Posterior vena cava (tissue), 2 donors: ENCODE data around the gene EXT2. TPM values are rescaled to one million over a fixed set of nuclear protein-coding genes. Genes with fewer than 3 reads are reported as not detected.

Source experiments
- DNase-seq: peaks from one replicate; pipeline ENCODE4 v3.0.0-alpha.2; 2020; ENCODE audit warnings: low spot score
- intact Hi-C, 2 donors: fragments of 100-400 bp; cut with DNase I; formaldehyde crosslinking; loops; one replicate each; pipeline versions ENCODE4 v1.14.1 to v1.14.2; 2022 to 2023
- total RNA-seq, 2 donors: library from RNA; stranded (reverse); fragmentation: NEBNext Ultra II Directional; extraction: Animal tissue kit (Norgen Biotek cat#: 25700); gene quantifications; one replicate each; pipeline ENCODE4 v1.2.1, GENCODE V29; 2021
- donor health status: DM: yes; HTN: yes; CAD: no.
- donor health status: DM: yes; HTN: yes; CAD: no.

Gene EXT2
- total RNA-seq, 2 donors from 2014 or later = 60.1 to 62.8 TPM

DNA sequence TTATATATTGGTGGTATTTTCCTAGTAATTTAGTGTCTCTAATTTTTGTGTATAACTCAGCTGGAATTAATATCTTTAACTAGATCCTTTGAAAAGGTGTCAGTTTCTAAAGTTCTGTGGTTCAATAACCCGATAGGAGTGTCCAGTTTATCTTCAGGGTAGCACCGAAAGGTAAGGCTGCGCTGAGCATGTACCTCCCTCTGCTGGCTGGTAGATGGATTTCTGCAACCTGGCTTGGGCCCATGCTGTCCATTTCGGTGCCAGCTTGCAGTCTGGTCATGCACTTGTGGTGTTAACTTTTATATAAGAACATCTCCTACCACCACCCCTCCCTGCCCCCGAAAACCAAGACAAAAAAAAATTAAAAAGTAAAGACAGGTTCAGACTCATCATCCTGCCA is 24.7 kb downstream of the EXT2 start:
- intact Hi-C loops = no loop called here
- no peak for DNase-seq

DNA sequence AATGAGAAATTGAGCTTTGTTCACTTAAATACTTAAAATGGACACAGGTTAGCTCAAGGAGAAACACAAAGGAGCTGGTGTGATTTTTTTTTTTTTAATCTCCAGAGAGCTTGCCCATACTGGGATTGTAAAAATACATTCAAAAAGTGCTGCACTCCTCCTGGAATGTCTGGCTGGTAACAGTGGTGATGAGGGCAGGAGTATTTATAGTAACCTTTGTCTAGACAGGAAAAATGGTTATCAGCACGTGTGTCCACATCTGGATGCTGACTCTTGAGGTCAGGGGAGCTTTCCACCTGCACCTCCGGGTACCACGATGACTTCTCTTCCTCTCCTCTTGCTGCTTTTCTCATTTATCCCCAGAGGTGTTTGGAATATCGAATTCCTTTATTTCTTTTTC is 30.1 kb downstream of the EXT2 start:
- intact Hi-C loops = no loop called here
- no peak for DNase-seq

DNA sequence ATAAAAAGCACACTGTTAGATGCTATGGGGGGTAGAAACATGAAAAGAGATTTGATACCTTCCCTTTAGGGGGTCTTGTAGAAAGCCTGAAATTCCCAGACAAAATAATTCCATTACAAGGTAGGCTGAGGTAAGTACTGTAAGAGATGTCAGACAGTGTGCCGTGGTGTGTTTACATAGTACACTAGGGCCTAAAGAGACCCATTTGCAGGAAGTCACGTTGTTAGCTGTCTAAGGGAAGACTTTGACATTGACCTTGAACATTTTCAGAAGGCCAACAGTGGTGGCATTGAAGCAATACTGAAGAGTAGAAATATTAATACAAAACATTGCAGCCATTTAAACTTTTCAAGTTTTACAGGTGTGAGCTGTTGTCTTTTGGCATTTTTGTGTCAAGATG is 30.8 kb downstream of the EXT2 start:
- intact Hi-C loops = no loop called here
- no peak for DNase-seq

DNA sequence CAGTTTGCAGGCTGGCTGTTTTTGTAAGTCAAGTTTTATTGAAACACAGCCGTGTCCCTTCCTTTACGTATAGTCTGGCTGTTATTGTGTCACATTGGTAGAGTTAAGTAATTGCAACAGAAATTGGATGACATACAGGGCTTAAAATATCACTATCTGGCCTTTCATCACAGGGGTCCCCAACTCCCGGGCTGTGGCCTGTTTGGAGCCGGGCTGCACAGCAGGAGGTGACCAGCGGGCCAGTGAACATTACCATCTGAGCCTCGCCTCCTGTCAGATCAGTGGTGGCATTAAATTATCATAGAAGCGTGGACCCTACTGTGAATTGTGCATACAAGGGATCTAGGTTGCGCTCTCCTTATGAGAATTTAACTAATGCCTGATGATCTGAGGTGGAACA is 31.7 kb downstream of the EXT2 start:
- no peak for DNase-seq
- intact Hi-C loops = no loop called here

DNA sequence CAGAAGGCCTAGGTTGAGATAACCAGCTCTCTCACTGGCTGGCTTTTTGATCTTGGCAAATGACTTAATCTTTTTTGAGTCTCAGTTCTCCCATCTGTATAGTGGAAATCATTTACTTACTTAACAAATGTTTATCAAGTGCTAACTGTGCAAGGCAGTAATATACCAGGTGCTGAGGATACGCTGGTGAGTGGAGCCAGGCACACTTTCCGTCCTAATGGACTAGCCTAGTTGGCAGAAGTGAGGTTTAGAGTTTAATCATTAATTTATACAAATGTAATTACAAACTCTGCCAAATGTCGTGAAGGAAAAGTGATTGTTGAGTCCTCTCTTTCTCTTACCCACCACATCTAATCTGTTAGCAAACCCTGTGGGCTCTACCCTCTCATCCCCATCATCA is 33.3 kb downstream of the EXT2 start:
- intact Hi-C loops = no loop called here
- DNase-seq = no peak

DNA sequence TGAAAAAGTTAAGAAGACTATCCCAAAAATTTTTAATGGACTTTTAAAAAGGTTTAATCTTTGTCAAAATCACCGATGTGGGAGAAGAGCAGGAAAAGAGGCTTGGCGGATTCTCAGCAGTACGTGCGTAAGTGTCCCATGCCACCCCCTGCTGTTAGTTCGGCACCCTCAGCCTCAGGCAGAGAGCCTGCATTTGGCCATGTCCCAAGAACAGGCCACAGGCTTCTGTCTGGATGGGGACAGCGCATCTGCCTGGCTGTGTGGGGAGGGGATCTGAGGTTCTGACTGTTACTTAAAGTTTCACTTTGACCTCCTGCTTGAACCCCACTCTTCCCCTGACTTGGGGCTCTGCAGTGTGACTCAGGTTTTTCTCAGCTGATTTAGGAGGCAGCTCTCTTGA is 35.3 kb downstream of the EXT2 start:
- DNase-seq = no peak
- intact Hi-C loops = no loop called here

DNA sequence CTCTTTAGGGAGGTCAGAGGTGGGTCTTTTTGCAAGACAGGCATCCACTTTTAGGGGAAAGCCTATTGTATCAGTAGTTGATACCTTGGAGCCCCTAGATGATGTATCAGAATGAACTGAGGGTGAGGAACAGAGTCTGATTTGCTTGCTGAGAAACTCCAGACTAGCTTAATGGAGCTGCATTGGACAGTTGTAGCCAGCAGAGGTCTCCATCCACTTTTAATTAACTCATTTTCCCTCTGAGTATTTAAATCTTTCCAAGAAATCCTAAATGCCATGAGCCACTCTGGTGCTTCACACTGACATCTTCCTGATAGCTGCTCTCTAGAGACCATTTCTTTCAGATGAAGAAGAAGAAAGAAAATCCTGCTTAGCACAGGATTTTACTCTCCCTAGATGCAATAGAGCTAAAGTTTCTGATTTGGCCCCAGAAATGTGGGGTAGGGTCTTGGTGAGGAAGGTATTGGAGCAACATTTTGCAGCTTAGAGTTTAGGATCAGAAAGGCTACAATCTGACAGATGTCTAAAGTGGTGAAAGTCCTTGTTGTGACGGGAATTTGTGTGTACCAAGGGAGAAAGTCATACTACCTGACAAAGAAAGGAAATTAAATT is 38.0 kb downstream of the EXT2 start:
- DNase-seq = no peak
- intact Hi-C loops = no loop called here

DNA sequence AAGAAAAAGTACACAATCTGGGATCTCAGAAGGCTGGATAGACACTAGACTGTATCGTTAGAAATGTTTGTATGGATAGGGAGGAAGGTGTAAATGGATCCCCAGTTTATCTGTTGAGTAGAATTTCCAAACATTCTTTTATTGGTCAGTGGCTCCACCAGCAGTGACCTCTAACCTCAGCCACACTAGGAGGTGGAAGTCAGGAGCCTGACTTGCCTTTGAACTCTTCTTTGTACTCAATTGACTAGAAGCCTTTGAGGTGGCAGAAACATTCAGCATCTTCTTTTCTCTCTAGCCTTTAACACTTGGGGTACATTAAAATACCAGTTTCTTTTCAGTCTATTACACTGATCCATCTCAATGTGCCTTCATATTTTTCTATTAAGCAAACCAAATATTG is 39.1 kb downstream of the EXT2 start:
- DNase-seq = no peak
- intact Hi-C loops = no loop called here

DNA sequence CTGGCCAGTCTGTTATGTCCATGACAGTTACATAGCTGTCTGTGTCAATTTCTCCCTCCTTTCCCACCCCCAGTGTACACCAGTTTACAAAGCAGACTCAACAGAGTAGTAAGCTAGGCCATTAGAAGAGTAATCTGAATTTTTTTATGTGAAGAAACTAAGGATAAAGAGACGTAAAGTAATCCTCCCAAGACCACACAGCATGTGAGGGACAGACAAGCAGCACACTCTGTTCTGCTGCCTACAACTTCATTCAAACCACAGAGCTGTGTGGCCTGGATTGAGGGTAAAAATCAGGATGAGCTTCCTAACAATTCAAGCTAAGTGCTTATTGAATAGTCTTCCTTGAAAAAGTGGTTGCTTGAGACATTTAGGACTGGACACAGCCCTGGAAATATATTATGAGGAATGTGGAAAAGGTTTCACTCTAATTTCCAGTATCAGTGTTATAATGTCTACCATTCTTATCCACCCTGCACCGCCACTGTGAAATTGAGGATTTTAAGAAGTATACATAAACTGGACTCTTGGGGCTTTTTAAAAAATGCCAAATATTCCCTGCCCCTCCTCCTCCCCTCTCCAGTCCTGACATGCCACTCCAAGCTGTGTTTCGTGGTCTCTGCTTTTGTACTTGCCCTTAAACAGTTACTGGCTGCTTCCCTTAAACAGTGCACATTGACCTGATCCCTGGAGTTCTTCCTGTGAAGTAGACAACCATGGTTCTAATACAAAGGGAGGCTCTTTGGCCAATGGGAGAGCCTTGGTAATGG is 40.9 kb downstream of the EXT2 start:
- intact Hi-C loops = no loop called here
- no peak for DNase-seq

DNA sequence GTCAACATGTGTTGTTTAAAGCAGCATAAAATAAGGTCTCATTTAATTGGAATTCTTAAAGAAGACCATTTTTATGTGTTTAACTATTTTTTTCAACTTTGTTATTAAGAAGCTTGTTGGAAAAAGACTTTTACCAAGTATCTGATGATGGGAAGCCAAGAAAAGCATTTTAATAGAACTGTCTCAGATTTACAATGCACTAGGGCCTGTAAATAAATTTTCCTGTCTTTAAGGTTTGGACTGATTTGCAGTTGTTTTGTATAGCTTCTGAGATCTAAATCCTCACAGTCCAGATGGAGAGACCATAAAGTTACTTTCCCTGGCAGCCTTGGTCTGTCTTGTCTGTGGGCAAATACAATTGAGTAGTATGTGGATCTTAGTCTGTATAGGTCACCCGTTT is 41.6 kb downstream of the EXT2 start:
- intact Hi-C loops = no loop called here
- DNase-seq = no peak

DNA sequence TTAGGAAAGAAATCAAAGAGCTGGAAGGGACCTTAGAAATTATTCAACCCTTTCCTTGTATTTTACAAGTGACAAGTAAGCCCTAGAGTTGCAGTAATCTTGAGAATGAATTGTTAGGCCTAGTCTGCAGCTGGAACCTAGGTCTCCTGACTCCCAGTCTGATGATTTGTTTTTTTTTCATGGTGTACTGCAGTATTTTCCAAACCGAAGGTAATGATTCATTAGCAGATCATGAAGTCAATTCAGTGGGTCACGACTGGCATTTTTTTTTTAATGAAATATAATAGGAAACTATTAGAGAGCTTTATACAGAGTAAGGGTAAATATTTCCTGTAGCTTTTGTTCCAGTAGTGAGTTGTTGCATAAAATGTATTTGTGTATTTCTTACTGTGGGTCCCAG is 42.8 kb downstream of the EXT2 start:
- intact Hi-C loops = no loop called here
- no peak for DNase-seq

DNA sequence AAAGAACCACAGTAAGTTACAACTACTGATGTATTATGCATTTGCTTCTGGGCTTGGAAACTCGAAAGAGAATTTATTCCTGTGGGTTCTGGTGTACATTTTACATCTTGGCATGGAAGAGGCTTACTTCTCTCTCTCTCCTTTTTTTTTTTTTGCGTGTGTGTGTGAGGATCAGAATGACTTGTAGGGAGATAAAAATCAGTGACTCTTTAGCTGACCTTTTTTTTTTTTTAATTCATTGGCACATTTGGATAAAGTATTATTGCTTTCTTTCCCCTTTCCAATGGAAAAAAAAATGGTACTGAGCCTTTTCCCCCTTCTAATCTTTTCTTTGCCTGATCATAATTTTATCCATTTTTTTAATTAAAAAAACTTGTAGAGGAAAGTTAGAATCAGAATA is 43.5 kb downstream of the EXT2 start:
- no peak for DNase-seq
- intact Hi-C loops = no loop called here

DNA sequence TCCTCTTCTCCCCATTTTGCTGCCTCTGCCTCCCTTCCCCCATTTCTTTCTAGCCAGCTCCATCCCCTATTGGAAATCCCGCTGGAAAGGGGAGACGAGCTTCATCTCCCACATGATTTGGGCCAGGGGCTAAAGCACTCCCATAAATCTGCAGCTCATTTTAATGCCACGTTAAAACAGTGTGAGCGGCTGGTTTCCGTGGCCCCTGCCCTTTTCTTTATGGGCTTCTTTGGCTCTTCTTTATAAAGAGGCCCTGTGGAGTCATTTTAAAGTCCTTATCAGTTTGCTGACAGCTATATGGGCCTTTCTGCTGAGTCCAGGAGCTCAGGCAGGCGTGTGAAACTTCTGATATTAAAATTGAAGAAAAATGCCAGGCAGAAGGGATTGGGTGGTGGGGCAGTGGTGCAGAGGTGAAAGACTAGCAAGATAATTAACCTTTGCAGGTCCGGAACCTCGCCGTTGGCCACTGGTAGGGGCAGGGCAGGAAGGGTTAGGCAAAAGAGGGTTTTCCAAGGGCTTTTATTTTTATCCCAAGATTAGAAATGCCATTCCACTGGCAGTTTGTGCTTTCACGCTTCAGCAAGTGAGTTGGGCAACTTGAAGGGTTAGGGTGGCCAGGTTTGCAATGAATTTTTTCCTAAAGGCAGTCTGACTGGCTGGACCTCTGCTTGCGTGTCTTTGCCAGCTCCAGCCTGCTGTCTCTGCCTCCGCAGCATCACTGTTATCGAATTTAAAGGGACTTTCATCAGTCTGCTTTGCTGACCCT is 44.3 kb downstream of the EXT2 start:
- no peak for DNase-seq
- intact Hi-C loops = no loop called here

DNA sequence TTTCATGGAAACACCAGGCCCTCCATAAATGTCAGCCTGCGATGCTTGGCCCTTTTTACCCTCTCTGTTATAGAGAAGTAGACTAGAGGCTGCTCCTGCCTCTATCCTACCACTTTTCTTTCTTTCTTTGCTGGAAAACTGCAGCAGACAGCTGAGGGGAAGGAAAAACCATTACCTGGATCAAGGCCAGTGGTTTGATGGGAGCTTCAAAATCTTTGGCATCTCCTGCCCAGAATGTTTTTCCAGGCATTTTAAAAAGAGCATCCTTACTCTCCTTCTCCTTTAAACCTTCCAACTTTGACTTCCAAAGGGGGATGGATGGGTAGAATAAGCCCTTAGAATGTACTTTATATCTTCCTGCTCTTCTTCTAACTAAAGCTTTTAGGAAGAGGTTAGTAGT is 44.9 kb downstream of the EXT2 start:
- intact Hi-C loops = no loop called here
- DNase-seq = no peak

DNA sequence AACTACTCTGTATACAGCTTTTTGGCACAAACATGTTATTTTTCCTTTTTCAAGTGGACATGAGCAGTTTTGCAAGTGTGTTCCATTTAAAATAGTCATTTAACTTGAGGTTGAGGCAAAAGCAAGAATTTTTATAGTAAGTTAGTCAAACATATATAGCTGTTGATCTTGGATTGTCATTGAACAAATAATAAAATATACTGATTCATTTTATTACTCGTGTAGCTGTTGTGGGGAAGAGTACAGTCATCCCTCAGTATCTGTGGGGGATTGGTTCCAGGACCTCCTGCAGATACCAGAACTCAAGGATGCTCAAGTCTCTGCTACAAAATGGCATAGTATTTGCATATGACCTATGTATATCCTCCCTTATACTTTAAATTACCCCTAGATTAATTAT is 45.3 kb downstream of the EXT2 start:
- intact Hi-C loops = no loop called here
- DNase-seq = no peak

DNA sequence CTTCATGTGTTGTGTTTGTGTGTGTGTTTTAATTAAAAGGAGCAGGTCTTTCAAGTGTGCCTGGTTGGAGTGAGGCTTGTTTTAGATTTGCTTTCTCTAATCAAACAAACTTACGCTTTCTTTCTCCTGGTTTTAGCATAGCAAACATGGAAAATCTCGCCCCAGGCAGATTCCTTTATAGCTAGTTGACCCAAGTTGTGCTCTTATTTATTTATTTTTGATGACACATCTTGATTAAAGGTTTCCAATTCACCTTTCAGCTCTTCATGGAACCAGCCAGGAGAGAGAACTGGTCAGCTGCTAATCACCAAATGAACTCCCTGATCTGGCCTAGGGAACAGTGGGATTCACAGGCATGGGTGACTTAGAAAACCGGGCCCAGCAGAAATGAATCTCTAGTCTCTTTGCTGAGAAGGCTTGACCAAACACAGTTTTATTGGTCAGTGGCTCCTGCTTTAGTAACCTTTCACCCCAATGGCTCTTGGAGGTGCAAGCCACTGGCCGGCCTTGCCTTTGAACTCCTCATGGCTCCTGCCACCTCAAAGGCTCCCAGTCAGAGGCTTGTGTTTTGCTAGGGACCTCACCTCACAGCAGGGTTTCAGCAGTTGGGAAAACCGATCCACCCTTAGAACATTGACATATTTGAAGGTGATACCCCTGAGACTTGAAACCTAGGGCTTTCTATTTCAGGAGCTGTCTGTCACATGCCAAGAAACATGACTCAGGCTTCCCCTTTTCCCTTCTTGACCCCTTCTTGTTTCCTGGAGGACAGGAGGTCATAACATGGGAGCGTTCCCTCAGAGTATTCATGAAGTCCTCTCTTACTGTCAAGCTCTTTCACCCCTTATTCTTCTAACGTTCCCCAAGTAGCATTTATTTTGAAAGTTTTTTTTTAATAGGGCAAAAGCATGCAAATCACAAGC is 48.8 kb downstream of the EXT2 start:
- intact Hi-C loops = no loop called here
- DNase-seq = no peak

DNA sequence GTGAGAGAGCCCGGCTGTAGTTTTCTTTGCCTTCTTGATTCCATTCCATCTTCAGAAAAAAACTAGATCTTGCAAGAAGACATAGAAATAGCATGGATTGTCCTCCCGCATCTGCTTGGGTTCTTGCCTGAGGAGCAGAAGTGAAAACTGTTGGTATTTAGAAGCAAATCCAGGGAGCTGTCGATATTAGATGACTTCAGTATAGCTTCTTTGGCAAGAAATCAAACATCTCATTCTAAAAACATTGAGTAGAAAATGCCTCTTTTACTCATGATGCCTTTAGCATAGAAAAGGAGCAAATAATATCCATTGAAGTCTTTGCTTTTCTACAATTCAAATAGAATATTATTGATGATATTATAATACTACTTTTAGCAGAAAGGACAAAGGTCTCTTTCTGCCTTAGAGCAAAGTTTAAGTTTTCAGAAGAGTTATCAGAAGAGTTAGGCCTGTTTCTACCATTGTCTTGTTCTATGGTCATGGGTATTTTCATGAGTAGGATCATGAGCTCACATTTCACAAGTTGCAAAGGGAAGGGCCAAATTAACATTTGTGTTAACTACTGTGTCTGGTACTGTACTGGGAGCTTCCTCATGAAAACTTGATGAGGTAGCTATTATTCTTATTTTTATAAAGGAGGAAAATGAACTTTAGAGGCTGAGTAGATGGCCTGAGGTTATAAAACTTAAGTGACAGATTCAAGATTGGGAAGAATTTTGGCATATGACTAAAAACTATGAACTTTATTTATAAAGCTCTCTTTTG is 49.7 kb downstream of the EXT2 start:
- DNase-seq = no peak
- intact Hi-C loops = no loop called here

DNA sequence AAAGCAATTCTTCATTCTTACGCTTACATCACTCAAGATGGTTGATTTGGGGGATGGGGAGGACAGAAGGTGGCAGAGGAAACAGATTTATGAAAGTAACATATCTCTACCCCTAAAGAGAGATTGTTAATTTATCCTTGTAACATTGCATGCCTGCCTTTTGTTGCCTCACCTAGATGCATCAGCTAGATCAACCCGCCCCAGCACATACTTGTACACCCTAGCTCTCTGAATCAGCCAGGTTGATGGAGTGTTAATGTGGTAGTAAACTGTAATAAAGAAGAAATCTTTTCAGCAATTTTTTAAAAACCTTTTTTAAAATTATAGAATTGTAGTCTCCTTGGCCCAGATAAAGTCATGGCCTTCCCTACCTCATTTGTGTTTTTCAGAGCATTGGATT is 51.5 kb downstream of the EXT2 start:
- DNase-seq = no peak
- intact Hi-C loops = no loop called here

DNA sequence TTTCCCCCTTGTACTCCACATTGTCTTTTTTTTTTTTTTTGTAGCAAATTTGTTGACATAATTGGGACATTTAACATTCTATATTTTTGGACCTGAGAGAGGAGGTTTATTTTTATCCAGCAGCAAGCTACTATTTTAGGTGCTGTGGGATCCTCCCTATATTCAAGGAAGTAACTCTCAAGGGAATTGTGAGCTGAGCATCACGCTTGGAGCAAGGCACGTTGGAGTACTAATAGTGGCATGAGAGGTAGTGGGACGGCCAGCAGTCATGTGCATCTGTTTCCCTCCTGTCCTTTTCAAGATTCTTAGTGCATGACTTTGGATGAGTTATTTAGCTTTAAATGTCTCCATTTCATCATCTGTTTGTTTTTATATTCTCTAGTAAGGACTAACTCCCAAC is 52.3 kb downstream of the EXT2 start:
- DNase-seq = no peak
- intact Hi-C loops = no loop called here
